ENCODE data around the gene AGFG2. TPM values are rescaled to one million over a fixed set of nuclear protein-coding genes. Genes with fewer than 3 reads are reported as not detected.

The AGFG2 gene
- total and polyA plus RNA-seq, 4 donors: 37.2 to 48.8 (median 42.3) TPM

GRCh38 chr7:100604976-100605911 lies 66.2 kb downstream of the AGFG2 start:
- H3K27ac ChIP-seq (ENCODE audit: low read depth in 1 of 2, low read length in 2 of 2): peak overlapping the region; percentile 60 to 67
- TF ChIP-seq HNF4G (IDR thresholded peaks at IDR 0.05): no peak
- TF ChIP-seq HNF4A (conservative IDR thresholded peaks at IDR 0.05): peak in 1 of 2 donors; percentile 11
- peak; percentile 22 for TF ChIP-seq MAX (IDR thresholded peaks at IDR 0.05)
- TF ChIP-seq FOXA1 (IDR thresholded peaks at IDR 0.05): no peak
- peak; percentile 17 for TF ChIP-seq SP1 (IDR thresholded peaks at IDR 0.05)
- no peak for DNase-seq (ENCODE audit: low spot score)

GRCh38 chr7:100606313-100606712 lies 67.3 kb downstream of the AGFG2 start:
- no peak for TF ChIP-seq HNF4G (IDR thresholded peaks at IDR 0.05)
- H3K27me3 ChIP-seq (ENCODE audit: control insufficient read depth in 4 of 4, insufficient read depth in 4 of 4, low read length in 3 of 4): no peaks in the 10 kb centered on the region
- H3K9ac ChIP-seq (ENCODE audit: low read depth in 1 of 2, low read length in 2 of 2): no peak overlapping the region
- no peak for DNase-seq (ENCODE audit: low spot score)
- no peaks in the 10 kb centered on the region for H3K36me3 ChIP-seq (ENCODE audit: control insufficient read depth in 4 of 4, insufficient read depth in 3 of 4, low read depth in 1 of 4, low read length in 3 of 4)
- peak overlapping the region in 1 of 2 donors; percentile 60 for H3K27ac ChIP-seq (ENCODE audit: low read depth in 1 of 2, low read length in 2 of 2)
- no peak overlapping the region for H3K4me3 ChIP-seq (ENCODE audit: low read depth in 1 of 3, low read length in 3 of 3)
- peaks cover 8 to 39% (median 22%) of the 10 kb centered on the region in 4 donors for H3K4me1 ChIP-seq (ENCODE audit: control insufficient read depth in 4 of 4, insufficient read depth in 4 of 4, low read length in 3 of 4)
- WGBS: 94% methylated on average over 12 of the region's 12 CpGs
- H3K9me3 ChIP-seq (ENCODE audit: control insufficient read depth in 4 of 4, low read length in 3 of 4): no peaks in the 10 kb centered on the region

More at GRCh38 chr7:100604976-100605911, 66.2 kb downstream of the AGFG2 start:
- WGBS: 10% methylated on average over 68 of the region's 68 CpGs
- peaks cover 8 to 37% (median 21%) of the 10 kb centered on the region in 4 donors for H3K4me1 ChIP-seq (ENCODE audit: control insufficient read depth in 4 of 4, insufficient read depth in 4 of 4, low read length in 3 of 4)
- H3K9me3 ChIP-seq (ENCODE audit: control insufficient read depth in 4 of 4, low read length in 3 of 4): no peaks in the 10 kb centered on the region
- peak overlapping the region in 2 of 3 donors; percentile 64 to 74 for H3K4me3 ChIP-seq (ENCODE audit: low read depth in 1 of 3, low read length in 3 of 3)
- no peaks in the 10 kb centered on the region for H3K27me3 ChIP-seq (ENCODE audit: control insufficient read depth in 4 of 4, insufficient read depth in 4 of 4, low read length in 3 of 4)
- no peaks in the 10 kb centered on the region for H3K36me3 ChIP-seq (ENCODE audit: control insufficient read depth in 4 of 4, insufficient read depth in 3 of 4, low read depth in 1 of 4, low read length in 3 of 4)
- H3K9ac ChIP-seq (ENCODE audit: low read depth in 1 of 2, low read length in 2 of 2): no peak overlapping the region

GRCh38 chr7:100607111-100607510 lies 68.1 kb downstream of the AGFG2 start:
- no peak overlapping the region for H3K4me3 ChIP-seq (ENCODE audit: low read depth in 1 of 3, low read length in 3 of 3)
- H3K4me1 ChIP-seq (ENCODE audit: control insufficient read depth in 4 of 4, insufficient read depth in 4 of 4, low read length in 3 of 4): peaks cover 8 to 41% (median 20%) of the 10 kb centered on the region in 4 donors
- no peaks in the 10 kb centered on the region for H3K27me3 ChIP-seq (ENCODE audit: control insufficient read depth in 4 of 4, insufficient read depth in 4 of 4, low read length in 3 of 4)
- no peak for TF ChIP-seq FOXA1 (IDR thresholded peaks at IDR 0.05)
- no peak for TF ChIP-seq TAF1 (conservative IDR thresholded peaks at IDR 0.05)
- TF ChIP-seq JUND (IDR thresholded peaks at IDR 0.05): no peak
- no peak for TF ChIP-seq ZBTB33 (IDR thresholded peaks at IDR 0.05)
- TF ChIP-seq YY1 (IDR thresholded peaks at IDR 0.05): no peak
- TF ChIP-seq EGR1 (IDR thresholded peaks at IDR 0.05; ENCODE audit: low read depth in 2 of 2): no peak
- no peak for TF ChIP-seq NR2F2 (IDR thresholded peaks at IDR 0.05)
- TF ChIP-seq HNF4A (conservative IDR thresholded peaks at IDR 0.05): no peak
- no peak for TF ChIP-seq RAD21 (IDR thresholded peaks at IDR 0.05)
- no peak for TF ChIP-seq ATF3 (IDR thresholded peaks at IDR 0.05)
- no peak for TF ChIP-seq GABPA (IDR thresholded peaks at IDR 0.05 in 1 of 2, conservative IDR thresholded peaks at IDR 0.05 in 1 of 2)
- no peak for TF ChIP-seq FOXA2 (IDR thresholded peaks at IDR 0.05)
- TF ChIP-seq REST (IDR thresholded peaks at IDR 0.05): no peak
- no peak for TF ChIP-seq CTCF (IDR thresholded peaks at IDR 0.05; ENCODE audit: low read depth, low read length, missing input control)
- no peak for TF ChIP-seq RXRA (IDR thresholded peaks at IDR 0.05)
- TF ChIP-seq SP1 (IDR thresholded peaks at IDR 0.05): no peak
- no peak for TF ChIP-seq HNF4G (IDR thresholded peaks at IDR 0.05)
- WGBS: 78% methylated on average over 8 of the region's 8 CpGs
- H3K9me3 ChIP-seq (ENCODE audit: control insufficient read depth in 4 of 4, low read length in 3 of 4): no peaks in the 10 kb centered on the region
- H3K36me3 ChIP-seq (ENCODE audit: control insufficient read depth in 4 of 4, insufficient read depth in 3 of 4, low read depth in 1 of 4, low read length in 3 of 4): no peaks in the 10 kb centered on the region
- no peak overlapping the region for H3K27ac ChIP-seq (ENCODE audit: low read depth in 1 of 2, low read length in 2 of 2)
- no peak overlapping the region for H3K9ac ChIP-seq (ENCODE audit: low read depth in 1 of 2, low read length in 2 of 2)
- DNase-seq (ENCODE audit: low spot score): no peak

Measured in liver (tissue), 9 donors.